HG03135 (cell line): ENCODE measurements around the gene THOC6.
A peak's percentile ranks its signal among the peaks of the same experiment; 100 is the strongest.

ENCODE experiments used
- ATAC-seq: cut with Tn5 transposase; IDR thresholded peaks from one replicate; pipeline ENCODE4 v1.9.1; 2021; ENCODE audit warnings: mild to moderate bottlenecking, moderate library complexity; ENCODE audit not compliant: unreplicated experiment

THOC6 gene

DNA sequence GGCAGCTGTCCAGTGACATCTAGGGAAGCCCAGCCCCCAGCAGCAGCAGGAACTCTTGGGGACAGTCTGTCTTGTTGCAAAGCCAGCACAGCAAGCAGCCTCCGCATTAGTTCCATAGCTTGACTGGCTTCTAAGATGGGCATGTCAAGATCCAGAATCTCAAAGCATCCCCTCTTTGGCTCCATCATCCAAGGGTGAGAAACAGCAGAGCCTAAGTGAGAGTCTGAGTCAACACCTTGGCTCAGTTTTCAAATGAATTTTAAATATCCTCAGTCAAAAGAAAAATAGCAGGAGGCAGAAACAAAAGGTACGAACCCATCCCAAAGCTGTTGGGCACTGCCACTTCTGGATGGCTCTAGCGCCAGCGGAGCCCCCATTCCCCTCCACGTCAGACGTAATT lies 8.9 kb upstream of the THOC6 start:
- no peak for ATAC-seq

DNA sequence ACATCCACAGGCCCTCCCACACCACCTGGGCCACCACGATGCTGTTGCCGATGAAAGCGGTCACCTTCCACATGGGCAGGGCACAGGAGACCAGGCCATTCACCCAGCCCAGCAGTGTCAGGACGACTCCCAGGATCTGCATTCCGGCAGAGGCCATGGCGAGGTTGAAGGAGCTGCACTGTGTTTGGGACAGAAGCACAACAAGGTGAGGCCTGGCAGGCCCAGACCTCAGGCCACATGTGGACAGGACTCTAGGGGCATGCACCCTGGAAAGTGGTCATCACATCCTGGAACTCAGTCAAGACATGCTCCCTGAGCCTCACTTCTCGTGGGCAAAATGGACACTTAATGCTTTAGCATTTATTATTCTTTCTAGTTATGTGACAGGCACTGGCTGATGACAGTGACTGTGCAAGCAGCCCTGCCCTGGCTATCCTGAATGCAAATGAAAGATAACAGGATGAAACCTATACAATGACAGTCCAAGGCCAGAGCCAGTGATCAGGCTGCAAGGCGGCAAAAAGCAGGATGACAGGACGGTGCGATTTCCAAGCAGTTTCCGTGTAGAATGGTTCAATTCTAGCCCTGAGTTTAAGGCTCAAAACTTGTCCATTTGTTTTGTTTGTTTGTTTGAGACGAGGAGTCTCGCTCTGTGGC lies 7.8 kb upstream of the THOC6 start:
- no peak for ATAC-seq

DNA sequence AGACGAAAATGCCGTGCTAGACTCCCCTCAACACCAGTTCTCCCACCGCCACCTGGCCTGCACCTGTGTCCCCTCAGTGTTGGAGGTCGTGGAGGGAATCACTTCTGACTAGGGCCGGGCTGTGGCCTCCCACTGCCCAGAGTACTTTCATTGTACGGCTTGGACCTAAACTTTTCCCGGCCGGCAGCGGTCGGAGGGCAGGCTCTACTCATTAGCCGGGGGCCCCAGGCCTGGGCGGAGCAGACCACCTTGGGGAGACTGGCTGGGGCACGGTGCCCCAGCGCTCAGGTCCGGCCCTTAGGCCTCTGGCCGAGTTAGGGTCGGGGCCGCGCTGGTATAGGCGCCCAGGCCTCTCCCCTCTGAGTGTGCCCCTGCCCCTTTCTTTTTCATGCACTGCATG lies 6.5 kb upstream of the THOC6 start:
- no peak for ATAC-seq

DNA sequence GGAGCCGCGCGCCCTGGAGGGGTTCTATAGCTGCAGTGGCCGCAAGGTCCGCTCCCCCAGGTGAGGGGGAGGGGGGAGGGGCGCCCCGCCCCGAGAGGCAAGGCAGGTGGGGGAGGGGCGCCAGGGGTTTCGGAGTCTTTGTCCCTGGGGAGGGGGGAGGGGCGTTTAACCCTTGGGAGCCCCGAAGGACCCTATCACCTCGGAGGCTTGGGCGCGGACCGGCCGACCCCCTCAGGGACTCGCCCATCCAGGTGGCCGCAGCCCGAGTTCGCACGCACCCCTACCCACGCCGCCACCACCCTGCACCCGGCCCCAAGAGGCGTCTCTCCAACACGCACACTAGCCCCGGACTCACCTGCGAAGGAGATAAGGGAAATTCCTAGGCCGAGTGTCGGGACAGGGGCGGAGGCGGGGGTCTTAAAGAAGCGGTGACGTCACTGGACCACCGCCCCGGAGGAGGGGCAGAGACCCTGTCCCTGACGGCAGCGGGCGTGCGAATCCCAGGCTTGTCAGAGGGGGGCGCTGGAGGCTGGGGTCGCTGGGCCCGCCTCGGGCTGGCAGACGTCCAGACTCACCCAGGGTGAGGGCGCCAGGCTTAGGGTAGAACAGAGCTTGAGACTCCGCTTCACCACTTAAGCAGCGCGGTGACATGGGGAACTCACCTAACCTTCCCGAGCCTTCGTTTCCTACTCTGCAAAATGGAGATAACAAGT lies 5.9 kb upstream of the THOC6 start, which contains the start of gene CLDN6:
TSS of gene CLDN6 (minus strand) at position 390 of the 713 bp plus-strand sequence. CDS start 2,162 bp downstream, outside the sequence.
- ATAC-seq: no peak

DNA sequence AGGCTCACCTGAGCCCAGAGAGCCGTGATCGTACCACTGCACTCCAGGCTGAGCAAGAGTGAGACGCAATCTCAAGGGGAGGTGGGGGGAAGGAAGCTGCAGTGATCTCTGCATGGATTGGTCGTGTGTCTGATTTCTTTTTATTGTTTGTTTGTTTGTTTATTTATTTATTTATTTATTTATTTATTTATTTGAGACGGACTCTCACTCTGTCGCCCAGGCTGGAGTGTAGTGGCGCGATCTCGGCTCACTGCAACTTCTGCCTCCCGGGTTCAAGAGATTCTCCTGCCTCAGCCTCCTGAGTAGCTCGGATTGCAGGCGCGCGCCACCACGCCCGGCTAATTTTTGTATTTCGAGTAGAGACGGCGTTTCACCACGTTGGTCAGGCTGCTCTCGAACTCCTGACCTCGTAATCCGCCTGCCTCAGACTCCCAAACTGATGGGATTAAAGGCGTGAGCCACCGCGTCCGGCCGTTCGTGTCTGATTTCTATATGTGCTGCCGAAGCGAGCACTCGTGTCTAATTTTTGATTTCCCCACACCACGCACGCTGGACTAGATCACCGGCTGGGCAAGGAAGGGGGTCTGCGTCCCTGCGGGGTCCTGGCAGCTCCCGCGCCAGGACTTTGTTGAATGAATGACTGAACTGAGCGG lies 4.1 kb upstream of the THOC6 start:
- no peak for ATAC-seq

DNA sequence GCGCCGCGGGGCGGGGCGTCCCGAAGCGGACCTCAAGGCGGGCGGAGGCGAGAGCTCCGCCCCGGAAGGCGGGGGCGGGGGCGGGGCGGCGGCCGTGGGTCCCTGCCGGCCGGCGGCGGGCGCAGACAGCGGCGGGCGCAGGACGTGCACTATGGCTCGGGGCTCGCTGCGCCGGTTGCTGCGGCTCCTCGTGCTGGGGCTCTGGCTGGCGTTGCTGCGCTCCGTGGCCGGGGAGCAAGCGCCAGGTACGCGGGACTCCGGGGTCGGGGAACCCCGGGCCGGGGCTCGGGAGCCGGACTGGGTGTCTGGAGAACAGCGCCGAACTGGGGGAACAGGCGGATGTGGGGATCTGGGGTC lies 3.6 kb upstream of the THOC6 start, which contains the start of gene TNFRSF12A:
TSS of gene TNFRSF12A (plus strand) at position 122 of the 357 bp plus-strand sequence. CDS start at position 152, 30 bp downstream.
- no peak for ATAC-seq

DNA sequence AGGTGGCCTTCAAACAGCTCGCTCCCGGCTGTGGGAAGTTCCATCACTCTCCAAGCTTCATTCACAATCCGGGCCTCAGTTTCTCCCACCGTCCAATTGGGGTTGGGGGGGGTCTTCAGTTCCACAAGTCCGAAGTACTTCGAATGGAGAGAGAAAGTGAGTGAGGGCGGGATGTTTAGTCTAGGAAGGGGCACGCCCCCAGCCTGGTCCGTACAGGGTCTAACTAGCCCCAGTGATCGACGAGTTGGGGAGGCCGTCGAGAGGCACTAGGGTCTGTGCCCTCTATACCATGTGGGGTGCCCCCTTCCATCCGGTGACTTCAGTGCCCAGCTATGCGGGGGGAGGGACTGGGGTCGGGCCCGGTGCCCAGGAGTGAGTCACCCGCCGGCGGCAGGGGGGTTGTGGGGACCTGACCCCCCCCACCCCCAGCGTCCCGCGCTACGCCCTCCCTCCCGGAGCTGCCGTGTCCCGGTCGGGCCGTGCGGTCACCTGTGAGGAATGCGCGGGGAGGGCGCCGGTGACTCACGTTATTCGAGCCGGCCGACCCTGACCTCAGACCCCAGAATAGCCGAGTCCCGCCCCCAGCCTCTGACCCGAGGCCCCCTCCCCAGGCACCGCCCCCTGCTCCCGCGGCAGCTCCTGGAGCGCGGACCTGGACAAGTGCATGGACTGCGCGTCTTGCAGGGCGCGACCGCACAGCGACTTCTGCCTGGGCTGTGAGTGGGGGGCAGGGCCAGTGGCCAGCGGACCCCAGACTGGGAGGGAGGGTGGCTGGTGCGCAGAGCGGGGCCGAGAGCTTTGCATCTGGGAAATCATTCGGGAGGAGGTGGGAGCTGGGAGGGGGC lies 3.0 kb upstream of the THOC6 start:
- ATAC-seq: no peak

DNA sequence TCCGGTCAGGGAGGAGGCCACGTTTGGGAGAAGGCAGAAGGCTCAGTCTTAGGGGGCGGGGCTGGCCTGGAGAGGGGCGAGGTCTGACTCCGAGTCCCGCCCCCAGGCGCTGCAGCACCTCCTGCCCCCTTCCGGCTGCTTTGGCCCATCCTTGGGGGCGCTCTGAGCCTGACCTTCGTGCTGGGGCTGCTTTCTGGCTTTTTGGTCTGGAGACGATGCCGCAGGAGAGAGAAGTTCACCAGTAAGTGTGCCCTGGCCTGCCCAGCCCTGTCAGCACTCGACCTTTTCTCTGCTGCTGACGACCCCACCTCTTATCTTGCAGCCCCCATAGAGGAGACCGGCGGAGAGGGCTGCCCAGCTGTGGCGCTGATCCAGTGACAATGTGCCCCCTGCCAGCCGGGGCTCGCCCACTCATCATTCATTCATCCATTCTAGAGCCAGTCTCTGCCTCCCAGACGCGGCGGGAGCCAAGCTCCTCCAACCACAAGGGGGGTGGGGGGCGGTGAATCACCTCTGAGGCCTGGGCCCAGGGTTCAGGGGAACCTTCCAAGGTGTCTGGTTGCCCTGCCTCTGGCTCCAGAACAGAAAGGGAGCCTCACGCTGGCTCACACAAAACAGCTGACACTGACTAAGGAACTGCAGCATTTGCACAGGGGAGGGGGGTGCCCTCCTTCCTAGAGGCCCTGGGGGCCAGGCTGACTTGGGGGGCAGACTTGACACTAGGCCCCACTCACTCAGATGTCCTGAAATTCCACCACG lies 2.2 kb upstream of the THOC6 start:
- peak; percentile 32 for ATAC-seq

DNA sequence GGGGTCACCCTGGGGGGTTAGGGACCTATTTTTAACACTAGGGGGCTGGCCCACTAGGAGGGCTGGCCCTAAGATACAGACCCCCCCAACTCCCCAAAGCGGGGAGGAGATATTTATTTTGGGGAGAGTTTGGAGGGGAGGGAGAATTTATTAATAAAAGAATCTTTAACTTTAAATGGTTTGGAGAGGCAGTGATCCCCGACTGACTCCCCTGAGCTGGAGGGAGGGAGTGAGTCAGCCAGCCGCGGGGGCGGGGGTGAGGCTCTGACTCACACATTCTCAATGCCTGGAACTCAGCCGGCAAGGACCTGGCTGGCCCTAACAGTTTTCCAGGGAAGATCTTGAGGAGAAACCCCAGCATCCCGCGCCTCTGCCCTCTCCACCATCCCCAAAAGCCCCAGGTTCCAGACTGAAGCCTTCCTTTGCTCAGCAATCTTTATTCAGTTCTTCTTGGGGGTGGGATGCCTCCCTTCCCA lies 1.6 kb upstream of the THOC6 start:
- ATAC-seq: no peak

DNA sequence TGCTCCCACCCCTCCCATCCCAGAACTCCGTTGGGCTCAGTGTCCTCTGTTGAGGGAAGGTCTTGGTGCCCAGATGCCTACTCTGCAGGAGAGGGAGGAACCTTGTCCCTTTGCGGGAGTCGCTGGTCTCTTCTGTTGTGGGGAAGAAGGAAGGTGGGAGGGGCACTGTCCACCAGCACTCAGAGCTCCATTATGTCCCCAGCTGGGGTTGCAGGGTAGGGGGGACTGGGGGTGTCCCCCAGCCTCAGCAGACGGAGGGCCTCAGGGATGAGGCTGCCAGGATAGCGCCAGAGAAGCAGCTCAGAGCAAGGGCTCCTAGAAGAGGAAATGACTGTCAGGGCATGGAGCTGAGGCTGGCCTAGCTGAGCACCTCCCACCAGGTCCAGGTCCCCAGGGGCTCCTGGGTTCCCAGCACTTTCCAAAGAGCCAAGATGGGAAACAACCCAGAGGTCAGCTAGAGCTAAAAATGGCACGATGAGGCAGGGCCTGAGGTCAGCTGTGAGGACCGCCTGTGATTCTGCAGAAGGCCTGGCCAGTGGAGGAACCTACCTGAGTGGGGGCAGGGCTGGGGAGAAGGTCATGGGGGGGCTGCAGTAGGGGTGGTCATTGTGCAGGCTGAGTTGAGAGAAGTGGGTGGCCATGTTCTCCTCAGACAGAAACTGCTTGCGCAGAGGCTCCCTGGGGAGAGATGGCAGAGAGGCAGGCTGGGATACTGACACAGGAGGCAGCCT lies 986 bp upstream of the THOC6 start:
- ATAC-seq: no peak

DNA sequence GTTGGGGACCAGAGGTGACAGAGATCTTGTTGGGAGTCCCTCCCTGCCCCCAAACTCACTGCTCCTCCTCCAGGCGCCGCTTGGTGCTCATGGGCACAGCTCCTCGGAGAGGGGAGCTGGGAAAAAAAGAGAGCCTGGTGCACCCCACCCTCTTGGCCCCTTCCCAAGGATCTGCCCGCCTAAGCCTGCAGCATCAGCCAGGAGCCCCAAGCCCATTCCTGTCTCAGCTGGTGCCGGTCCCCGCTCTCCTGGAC lies 493 bp upstream of the THOC6 start:
- ATAC-seq: no peak

DNA sequence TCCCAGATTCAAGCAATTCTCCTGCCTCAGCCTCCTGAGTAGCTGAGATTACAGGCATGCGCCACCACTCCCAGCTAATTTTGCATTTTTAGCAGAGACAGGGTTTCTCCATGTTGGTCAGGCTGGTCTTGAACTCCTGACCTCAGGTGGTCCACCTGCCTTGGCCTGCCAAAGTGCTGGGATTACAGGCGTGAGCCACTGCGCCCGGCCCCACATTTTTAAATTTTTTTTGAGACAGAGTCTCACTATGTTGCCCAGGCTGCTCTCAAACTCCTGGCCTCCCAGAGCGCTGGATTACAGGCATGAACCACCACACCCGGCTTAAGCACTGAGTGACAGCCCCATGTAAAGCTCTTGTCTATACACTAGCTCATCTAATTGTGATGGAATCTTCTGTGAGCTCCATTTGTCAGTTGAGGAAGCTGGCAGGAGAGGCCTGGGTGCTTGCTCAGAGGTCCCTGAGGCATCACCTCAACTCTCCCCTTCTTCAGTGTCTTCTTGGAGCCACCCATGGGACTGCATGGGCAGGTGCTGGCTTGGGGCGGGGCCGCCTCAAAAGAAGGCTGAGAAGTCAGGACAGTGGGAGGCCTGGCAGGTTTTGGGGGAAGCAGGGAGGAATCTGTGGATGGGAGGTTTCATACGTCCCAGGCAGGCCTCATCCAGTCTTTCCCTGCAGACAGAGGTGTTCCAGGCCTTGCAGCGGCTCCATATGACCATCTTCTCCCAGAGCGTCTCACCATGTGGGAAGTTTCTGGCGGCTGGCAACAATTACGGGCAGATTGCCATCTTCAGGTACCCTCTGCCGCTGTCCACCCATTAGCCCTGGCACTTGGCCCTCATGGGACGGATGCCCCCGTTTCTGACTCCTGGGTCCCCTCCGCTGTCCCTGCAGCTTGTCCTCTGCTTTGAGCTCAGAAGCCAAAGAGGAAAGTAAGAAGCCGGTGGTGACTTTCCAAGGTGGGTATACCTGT lies 1.5 kb downstream of the THOC6 start:
- ATAC-seq: no peak

DNA sequence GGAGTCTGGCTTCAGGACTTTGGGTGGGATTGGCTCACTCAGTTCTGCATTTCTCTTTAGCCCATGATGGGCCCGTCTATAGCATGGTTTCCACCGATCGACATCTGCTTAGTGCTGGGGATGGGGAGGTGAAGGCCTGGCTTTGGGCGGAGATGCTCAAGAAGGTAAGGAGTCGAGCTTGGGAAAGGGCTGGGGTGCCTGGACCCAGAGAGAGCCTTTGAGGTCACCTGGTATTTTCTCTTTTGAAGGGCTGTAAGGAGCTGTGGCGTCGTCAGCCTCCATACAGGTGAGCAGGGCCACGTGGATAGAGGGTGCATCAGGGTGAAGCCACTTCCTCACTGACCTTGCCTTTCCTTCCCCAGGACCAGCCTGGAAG lies 2.2 kb downstream of the THOC6 start:
- no peak for ATAC-seq

DNA sequence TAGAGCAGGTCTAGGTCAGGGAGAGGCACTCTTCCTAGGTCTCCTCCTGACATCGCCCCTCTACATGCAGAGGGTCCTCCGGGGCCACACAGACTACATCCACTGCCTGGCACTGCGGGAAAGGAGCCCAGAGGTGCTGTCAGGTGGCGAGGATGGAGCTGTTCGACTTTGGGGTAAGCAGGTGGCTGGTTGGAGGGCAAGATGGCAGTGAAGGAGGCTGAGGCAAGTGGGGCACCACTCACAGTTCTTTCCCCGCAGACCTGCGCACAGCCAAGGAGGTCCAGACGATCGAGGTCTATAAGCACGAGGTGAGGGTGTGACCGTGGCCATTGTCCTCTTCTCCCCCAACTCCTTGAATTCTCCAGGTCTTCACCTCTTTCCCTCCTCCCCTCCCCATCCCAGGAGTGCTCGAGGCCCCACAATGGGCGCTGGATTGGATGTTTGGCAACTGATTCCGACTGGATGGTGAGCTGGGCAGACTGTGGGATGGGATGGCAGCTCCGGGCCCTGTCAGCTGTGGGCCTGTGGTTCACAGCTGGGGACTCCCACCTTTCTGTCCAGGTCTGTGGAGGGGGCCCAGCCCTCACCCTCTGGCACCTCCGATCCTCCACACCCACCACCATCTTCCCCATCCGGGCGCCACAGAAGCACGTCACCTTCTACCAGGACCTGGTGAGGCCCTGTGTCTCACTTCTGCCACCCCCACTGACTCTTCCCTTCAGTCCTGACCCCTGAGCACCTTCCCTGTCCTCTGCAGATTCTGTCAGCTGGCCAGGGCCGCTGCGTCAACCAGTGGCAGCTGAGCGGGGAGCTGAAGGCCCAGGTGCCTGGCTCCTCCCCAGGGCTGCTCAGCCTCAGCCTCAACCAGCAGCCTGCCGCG lies 3.0 kb downstream of the THOC6 start:
- no peak for ATAC-seq

DNA sequence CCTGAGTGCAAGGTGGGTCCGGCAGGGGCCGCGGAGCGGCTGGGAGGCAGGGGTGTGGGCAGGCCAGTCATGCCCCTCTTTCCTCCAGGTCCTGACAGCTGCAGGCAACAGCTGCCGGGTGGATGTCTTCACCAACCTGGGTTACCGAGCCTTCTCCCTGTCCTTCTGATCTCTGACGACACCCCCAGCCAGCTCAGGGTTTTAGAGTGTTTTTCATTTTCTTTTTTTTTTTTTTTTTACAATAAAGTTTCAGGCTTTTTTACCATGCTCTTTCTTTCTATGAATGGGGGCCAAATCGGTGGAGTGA lies 3.6 kb downstream of the THOC6 start:
- no peak for ATAC-seq

DNA sequence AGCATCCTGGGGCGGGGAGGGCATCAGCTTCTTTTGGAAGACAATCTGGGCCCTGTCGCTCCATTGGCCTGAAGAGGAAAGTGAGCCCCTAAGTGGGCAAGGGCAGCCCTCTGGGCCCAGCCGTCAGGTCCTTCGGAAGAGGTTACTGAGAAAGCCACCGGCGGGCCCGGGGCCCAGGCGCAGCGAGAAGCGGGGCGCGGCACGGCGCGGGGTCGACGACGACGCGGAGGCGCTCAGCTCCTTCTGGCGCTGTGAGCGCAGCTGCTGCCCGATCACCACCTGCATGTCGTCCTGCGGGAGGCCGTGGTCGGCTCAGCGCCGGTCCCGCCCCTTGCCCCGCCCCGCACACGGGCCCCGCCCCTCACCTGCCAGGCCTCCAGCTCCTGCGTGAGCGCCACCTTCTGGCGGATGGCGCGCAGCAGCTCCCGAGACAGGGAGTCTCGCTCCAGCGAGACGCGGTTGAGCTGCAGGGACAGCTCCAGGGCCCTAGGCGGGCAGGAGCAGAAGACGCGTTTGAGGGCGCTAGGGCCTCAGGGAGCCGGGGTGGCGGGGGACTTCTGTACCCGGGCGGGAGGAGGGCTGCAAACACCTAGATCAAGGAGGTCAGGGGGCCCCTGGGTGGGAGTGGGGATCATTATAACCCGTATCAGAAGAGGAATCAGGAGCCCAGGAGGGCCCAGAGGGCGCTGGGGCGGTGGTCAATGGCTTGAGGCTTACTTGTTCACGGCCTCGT lies 4.3 kb downstream of the THOC6 start:
- no peak for ATAC-seq

DNA sequence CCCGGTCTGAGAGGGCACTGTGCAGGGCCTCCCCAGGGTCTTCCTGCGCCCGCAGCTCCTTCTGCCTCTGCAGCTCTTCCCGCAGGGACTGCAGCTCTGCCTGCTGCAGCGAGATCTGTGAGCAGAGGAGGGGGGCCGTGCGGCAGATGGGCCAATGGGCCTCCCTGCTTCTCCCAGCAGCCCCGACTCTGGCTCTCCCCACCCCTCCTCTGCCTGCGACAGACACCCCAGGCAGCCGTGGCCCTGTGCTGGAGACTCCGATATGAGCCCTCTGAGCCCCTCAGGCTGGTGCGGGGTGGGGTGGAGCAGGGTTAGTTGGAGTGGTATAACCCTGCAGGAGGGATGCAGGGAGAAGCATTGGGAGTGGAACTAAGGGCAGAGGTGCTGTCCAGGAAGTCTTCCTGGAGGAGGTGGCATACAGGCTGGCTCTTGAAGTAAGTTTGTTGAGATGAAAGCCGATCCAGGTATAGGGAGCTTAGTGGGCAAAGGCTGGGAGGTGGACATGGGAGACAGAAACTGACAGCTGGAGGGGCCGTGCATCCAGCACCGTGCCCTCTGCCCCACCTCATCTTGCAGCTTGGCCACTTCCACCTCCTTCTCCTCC lies 5.0 kb downstream of the THOC6 start:
- no peak for ATAC-seq
